NT2/D1 (cell line): Measurements from ENCODE around the gene DYSF.

ENCODE experiments used
- DNase-seq: peaks from one replicate; pipeline ENCODE4 v3.0.0-alpha.2; 2011; ENCODE audit warnings: low read depth, low spot score
- H3K27me3 ChIP-seq: 2 replicates; pipeline ENCODE4 v1.6.0; 2011; ENCODE audit warnings: mild to moderate bottlenecking; ENCODE audit not compliant: insufficient read length, insufficient read depth
- H3K36me3 ChIP-seq: 2 replicates; pipeline ENCODE4 v1.6.1; 2011; ENCODE audit warnings: mild to moderate bottlenecking, low read length, mixed read lengths; ENCODE audit not compliant: insufficient read depth, insufficient read length
- H3K4me1 ChIP-seq: 2 replicates; pipeline ENCODE4 v1.5.1; 2011; ENCODE audit not compliant: insufficient read depth, insufficient read length
- H3K4me3 ChIP-seq: 2 replicates; pipeline ENCODE4 v1.5.1; 2011; ENCODE audit warnings: low read depth; ENCODE audit not compliant: insufficient read length
- H3K9ac ChIP-seq: 2 replicates; pipeline ENCODE4 v1.6.0; 2011; ENCODE audit warnings: low read depth; ENCODE audit not compliant: insufficient read length
- H3K9me3 ChIP-seq: 2 replicates; pipeline ENCODE4 v1.5.1; 2011; ENCODE audit warnings: mild to moderate bottlenecking, low read length; ENCODE audit not compliant: insufficient read depth
- SUZ12 ChIP-seq: IDR thresholded peaks from 2 replicates; pipeline ENCODE4 v1.6.1; 2011; ENCODE audit not compliant: insufficient read length, insufficient read depth; ENCODE audit errors: extremely low read depth
- YY1 ChIP-seq: IDR thresholded peaks from 2 replicates; pipeline ENCODE4 v1.6.1; 2011; ENCODE audit not compliant: insufficient read length, insufficient read depth
- ZNF274 ChIP-seq: IDR thresholded peaks from 2 replicates; pipeline ENCODE4 v1.6.1; 2011; ENCODE audit warnings: mild to moderate bottlenecking, low read depth, low read length

The DYSF gene

DNA sequence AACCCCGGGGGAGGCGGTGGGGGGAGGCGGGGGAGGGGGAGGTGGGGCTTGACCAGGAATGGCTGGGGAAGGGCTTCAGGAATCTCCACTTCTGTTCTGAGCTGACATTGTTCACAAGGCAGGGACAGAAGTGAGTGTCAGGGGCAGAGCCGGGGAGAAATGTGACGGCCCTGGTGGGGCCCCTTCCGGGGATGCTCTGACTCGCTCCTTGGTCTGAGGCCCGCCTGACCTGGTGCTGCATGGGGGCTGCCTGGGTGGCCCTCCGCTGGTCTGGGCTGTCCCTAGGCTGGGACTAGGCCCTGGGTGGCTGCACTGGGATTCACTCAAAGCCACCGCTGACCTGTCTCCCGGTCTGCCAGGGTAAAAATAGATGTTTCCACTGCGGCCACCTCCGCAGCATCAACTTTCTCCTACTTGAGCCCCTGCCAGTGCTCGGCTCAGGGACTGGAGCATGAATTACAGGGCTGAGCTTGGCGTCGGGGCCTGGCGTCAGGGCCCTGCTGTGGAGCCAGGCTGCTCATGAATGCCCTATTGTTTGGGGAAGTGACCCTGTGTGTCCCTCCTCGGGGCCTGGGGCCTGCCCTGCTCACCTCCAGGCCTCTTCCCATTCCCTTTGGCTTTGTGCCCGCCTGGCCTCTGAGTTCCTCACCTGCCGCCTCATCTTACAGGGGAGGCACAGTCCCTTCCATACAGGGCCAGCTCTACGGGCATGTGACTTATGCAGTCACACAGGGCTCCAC lies 247.5 kb downstream of the DYSF start:
- Histone ChIP-seq H3K4me3 (no peak overlapping the region), H3K4me1 (peaks cover 14% of the 10 kb centered on the region), H3K9me3 (no peaks in the 10 kb centered on the region), H3K36me3 (no peaks in the 10 kb centered on the region), H3K27me3 (no peaks in the 10 kb centered on the region), H3K9ac (peak overlapping the region; percentile 8)
- no peak for DNase-seq
- no peak for TF ChIP-seq YY1
- TF ChIP-seq SUZ12: no peak
- TF ChIP-seq ZNF274: no peak

DNA sequence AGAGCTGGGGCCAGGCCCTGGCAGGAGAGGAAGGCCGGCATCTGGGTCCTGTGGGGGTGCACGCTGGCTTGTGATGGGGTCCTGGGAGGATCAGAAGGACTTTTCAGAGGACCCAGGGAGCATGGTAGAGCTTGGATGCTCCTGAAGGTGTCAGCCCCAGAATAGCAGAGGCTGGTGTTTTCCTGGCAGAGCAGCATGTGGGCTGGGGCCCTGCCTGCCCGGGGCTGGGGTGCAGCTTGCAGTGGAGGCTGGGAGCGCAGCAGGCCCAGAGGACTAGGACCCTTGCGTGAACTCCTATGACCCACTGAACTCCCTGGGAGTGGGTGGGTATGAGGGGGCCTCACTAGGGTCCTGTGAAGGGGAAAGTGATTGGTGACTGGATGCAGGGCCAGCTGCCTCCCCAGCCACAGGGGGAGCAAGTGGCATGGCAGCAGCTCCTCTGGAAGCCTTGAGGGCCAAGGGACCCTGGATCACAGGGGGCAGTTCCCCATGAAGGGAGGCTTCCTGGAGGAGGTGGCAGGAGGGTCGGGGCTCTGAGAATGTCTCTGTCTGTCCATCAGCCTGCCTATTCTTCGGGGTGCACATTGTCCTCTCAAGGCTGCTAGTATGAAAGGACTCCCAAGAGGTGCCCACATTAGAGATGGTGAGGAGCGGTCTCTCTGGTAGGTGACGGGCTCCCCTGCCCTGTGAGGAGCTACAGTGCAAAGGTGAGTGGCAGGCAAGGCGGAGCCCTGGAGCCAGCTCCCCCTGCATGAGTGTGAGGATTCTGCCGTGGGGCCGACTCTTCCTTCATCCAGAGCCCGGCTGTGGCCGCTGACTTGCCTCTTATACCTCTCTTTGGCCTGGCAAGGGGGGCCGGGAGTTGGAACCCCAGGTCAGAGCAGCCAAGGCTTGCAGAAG lies 249.0 kb downstream of the DYSF start:
- Histone ChIP-seq H3K36me3 (no peaks in the 10 kb centered on the region), H3K4me1 (peaks cover 14% of the 10 kb centered on the region), H3K27me3 (no peaks in the 10 kb centered on the region), H3K9me3 (no peaks in the 10 kb centered on the region), H3K4me3 (no peak overlapping the region), H3K9ac (no peak overlapping the region)
- no peak for DNase-seq
- TF ChIP-seq SUZ12 (no peak), ZNF274 (no peak), YY1 (no peak)

DNA sequence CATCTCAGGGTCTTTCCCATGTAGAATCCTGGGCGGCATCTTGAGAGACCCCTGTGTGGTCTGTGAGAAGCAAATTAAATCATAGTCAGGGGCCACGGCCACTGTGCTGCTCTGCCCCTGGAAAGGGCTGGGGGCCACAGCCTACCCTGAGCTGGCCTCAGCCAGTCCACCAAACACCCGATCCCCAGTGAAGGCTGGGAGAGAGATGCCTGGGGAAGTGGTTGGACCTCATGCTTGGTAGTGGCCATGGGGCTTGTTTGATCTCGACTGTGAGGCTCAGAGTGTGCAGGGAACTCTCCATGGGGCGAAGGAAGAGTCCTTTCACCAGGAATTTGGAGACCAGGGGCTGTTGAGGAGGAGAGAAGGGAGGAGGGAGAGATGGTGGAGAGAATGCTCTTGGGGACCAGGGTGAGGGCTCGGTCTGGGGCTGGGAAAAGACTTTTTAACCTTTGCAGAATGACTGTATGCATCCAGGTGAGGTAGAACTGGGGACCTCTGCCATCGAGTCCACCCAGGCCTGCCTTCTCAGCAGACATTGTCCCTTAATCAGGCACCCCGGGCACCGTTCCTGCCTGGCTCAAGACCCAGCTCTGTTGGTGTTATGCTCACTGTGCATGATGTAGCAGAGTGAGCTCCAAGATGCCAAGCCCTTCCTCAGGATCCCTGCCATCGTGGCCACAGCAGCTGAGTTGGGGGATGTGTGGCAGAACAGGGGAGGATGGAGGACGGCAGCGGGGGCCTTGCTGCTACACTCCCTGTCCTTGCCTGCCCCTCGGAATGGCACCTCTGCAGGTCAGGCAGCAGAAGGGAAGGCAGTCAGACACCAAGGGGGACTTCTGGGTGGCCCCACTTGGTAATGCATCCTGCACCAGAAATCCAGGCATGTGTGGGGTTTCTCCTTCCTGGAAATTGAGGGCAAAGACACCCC lies 249.9 kb downstream of the DYSF start:
- Histone ChIP-seq H3K4me3 (no peak overlapping the region), H3K9ac (no peak overlapping the region), H3K4me1 (peaks cover 14% of the 10 kb centered on the region), H3K27me3 (no peaks in the 10 kb centered on the region), H3K9me3 (no peaks in the 10 kb centered on the region), H3K36me3 (no peaks in the 10 kb centered on the region)
- DNase-seq: no peak
- no peak for TF ChIP-seq YY1
- no peak for TF ChIP-seq SUZ12
- no peak for TF ChIP-seq ZNF274

DNA sequence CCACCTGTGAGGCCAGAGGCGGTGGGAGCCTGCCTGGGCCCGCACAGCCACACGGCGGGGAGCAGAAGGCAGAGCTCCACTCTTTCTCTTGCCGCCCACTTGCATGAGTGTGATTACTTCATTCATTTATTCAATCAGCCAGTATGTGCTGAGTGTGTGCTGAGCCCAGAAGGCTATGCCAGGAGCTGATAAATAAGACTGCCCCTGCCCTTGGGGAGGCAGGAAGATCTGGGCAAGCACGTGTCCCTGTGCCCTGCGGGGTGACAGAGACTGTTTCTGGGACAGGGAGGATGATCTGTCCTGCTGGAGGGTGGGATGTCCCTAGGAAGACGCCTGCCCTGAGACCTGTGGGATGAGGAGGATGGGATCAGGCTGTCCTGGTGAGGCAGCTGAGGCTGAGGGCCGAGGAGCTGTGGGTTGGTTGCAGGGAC lies 250.8 kb downstream of the DYSF start:
- Histone ChIP-seq H3K27me3 (no peaks in the 10 kb centered on the region), H3K9me3 (no peaks in the 10 kb centered on the region), H3K36me3 (no peaks in the 10 kb centered on the region), H3K4me1 (peaks cover 14% of the 10 kb centered on the region), H3K4me3 (no peak overlapping the region), H3K9ac (no peak overlapping the region)
- no peak for DNase-seq
- no peak for TF ChIP-seq ZNF274
- TF ChIP-seq YY1: no peak

DNA sequence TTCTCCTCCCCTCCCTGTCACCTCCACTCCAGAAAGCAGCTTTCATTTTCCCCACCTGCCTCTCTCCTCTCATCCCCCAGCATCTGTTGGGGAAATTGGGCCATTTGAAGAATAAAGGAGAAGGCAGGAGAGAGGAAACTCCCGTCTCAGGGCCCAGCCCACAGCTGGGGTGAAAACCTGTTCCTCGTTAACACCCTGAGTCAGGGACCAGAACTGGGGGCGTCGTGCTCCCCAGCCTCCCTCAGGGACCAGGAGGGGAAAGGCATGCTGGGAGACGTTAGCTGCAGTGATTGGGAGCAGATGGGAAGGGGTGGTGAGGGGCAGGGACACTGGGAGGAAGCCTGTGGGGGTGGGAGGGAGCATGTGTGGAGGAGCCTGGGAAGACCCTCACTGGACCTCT lies 251.3 kb downstream of the DYSF start:
- no peaks in the 10 kb centered on the region for H3K36me3 ChIP-seq
- H3K4me1 ChIP-seq: peaks cover 14% of the 10 kb centered on the region
- TF ChIP-seq ZNF274 (no peak), SUZ12 (no peak), YY1 (no peak)
- H3K27me3 ChIP-seq: no peaks in the 10 kb centered on the region
- H3K9ac ChIP-seq: no peak overlapping the region
- H3K9me3 ChIP-seq: no peaks in the 10 kb centered on the region
- no peak for DNase-seq
- H3K4me3 ChIP-seq: no peak overlapping the region

DNA sequence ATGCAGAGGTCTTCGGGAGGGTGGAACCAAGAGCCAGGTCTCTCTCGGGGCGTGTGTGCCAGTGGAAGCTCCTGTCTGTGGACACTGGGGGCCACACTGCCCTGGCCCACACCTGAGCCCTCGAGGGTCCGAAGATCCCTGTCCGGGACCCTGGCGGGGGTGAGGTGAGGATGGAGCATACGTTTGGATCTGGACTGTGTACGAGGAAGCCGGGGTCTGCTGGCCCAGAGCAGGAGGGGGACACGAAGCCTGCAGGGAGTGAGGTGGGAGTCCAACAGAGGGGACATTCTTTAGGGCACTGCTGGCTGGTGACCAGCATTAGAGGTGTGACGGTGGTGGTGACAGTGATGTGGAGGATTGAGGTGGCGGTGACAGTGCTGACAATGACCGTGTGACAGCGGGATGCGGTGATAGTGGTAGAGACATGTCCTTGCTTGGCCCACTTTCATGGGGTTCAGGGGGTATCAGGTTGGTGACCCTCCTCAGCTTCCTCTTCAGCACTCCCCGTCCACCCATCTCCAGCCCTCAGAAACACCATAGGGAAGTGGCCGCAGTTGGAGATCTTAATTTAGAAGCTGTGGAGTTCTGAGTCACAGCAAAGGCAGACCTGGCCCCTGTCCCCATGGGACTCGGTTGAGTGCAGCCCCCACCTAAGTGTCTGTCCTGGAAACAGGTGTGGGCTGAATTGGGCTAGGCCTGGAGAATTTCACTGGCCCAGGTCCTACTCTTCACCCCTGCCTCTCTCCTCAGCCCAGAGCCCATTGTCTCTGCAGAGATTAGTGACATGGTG lies 252.0 kb downstream of the DYSF start:
- no peaks in the 10 kb centered on the region for H3K9me3 ChIP-seq
- peaks cover 9% of the 10 kb centered on the region for H3K4me1 ChIP-seq
- TF ChIP-seq SUZ12 (no peak), YY1 (no peak), ZNF274 (no peak)
- no peak overlapping the region for H3K9ac ChIP-seq
- H3K4me3 ChIP-seq: no peak overlapping the region
- DNase-seq: no peak
- H3K36me3 ChIP-seq: no peaks in the 10 kb centered on the region
- H3K27me3 ChIP-seq: no peaks in the 10 kb centered on the region
